HT1080 (cell line): ENCODE results near the gene TBX6. TPM values are rescaled to one million over a fixed set of nuclear protein-coding genes. Genes with fewer than 3 reads are reported as not detected.

Source experiments
- DNase-seq: peaks from one replicate; pipeline ENCODE4 v3.0.0-alpha.2; 2015; ENCODE audit warnings: low read depth
- total RNA-seq: library from RNA; depleted of rRNA; stranded (reverse); fragments of >200 nt; shearing (Covaris generic); gene quantifications from 2 replicates; pipeline ENCODE4 v1.2.3, GENCODE V29; 2014

Gene TBX6
- total RNA-seq, 1 experiment from 2014 or later, result 0.59 TPM

DNA sequence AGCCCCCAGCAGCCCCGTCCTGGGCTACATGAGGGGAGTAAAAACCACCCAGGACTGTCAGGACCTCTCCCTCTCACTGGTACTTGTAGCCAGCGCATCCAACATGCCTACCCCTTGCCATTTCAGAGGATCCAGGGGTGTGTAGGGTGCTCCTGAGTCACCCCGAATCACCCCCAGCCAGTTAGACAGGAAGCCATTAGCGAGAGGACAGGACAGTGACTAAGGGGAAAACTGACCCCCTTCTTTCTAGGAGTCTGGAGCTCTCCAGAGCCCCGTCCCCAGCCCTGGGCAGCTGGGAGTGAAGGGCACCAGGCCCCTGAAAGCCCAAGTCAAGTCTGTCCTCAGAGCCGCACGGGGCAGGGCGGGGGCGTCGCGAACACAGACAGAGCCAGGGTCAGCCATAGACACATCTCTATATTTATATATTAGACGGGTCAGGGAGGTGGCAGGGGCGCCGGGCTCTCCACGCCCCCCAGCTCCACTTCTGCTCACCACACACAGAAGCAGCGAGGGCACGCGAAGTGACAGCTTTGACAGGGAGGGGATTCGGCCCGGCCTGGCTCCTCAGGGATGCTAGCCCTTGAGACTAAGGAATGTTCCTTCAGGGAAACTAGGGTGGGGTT is 22.1 kb upstream of the TBX6 start:
- peak; percentile 27 for DNase-seq

DNA sequence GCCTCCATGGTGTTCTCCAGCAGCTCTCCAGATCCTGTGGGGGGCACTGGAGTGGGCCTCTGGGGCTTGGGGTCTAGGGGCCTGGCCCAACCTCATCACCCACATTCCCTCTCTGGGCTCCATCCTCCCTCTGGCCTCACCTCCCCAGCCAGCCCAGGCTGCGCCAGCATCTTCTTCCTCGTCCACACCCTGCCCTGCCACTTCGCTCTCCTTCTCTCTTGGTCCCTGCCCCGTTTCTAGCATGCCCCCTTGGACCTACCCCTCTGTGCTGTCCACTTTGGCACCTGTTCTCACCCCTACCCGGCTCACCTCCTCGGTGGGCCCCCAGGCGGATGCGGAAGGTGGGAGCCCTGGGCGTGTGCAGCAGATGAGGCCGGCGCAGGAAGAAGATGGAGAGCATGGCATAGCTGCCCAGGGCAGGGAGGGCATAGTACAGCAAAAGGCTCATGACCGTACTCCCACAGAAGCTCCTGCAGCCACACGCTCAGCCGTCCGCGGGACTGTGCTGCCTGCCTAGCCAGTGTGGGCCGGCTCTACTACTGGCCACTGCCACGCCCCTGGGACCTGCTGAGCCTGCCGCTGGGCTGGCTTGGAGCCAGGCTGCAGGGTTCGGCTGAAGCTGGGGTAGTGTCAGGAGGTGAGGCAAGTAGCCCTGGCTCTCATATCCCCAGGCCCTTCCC is 21.4 kb upstream of the TBX6 start, which contains the start of gene GDPD3:
Gene GDPD3 (minus strand): TSS at position 507 of the 680 bp plus-strand sequence. CDS start 59 bp downstream, at position 448.
- DNase-seq, result peak; percentile 45

DNA sequence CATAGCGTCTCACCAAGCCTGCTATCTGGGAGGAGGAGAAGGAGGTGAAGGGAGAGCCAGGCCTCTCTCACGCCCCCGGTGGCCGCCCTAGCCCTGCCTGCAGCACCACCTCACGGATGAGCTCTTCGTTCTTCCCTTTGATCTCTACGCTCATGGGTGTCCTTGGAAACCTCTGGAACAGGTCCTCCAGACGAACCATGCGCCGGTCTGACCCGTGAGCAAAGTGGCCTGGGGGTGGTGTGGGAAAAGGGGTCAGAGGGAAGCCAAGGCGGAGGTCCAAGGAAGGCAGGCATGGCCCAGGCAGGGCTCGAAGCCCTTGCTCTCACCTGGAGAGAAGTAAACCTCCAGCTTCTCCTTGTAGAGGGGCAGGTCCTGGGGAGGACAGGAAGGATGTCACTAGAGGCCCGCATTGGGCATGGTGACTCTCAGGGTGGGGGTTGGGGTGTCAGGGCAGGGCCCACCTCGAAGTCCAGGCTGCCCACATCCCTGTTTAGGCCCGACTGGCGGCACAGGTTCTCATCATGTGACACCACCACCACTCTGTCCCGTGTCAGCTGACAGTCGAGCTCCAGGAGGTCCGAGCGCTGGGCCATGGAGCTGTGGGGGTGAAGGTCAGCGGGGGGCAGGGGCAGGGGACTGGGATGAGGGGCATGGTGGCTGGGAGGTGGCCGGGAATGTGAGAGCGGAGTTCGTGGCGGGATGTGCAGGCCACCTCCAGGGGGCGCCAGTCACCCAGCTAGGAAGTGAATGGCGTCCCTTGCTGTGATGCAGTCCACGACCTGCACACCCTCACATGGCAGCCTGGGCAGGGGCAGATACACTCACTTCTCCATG is 20.7 kb upstream of the TBX6 start:
- DNase-seq, result peak; percentile 55

DNA sequence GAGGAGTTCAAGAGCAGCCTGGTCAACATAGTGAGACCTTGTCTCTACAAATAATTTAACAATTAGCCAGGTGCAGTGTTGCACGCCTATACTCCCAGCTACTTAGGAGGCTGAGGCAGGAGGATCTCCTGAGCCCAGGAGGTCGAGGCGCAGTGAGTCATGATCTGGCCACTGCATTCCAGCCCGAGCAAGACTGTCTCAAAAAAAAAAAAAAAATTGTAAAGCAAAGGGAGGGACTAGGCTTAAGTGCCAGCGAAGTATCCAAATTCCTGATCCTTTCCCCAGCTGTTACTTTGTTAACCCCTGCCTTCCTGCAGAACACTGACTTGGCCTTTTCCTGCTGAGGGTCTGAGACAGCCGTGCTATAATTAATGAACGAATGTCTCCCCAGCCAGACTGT is 18.9 kb upstream of the TBX6 start:
- peak; percentile 36 for DNase-seq

DNA sequence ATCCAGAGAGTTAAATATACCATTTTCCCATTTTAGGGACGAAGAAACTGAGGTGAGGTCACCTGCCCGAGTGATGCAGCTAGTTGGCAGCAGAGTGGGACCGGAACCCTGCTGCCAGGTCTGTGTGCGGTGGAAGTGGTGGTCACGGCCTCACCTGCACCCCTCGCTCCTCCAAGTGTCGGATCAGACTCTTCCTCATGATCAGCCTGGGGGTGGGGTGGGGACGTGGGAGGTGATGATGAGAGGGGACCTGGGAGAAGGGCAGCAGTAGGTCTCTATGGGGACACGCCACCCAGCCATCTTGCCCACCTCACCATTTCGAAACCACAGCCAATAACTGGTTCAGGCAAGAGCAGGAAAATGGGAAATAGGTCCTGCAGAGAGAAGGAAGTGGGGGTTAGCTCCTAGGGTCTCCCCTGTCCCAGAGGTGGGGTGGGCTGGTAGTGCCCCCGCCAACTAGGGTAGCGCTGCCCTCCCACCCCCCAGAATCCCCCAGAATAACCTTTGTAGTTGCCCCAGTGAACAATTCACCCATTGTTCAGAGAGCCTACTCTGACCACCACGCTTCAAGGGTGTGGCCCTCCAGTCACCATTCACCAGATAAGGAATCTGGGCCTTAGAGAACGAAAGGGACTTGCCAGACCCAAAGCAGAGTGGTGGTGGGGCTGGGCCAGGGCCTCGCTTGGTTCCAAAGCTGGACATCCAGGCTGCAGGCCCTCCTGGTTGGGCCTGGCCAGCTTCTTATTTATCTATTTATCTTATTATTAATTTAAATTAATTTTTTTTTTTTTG is 16.5 kb upstream of the TBX6 start:
- no peak for DNase-seq

DNA sequence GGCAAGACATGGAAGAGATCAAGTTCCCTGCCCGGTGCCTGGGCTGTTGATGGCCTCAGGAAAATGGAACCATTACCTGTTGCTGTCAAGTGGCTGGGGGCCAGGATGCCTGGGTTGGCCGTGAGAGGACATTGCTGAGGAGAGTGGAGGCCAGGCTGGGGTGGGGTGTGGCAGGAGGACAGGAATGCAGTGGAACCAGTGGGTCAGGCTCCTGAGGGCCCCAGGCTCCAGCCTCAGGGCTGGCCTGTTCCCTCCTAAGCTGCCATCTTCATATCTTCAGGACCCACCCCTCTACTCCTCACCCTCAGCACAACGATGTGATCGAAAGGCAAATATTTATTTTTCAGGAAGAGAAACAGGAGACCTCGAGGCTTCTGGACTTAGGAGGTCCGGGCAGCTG is 12.8 kb upstream of the TBX6 start:
- no peak for DNase-seq

DNA sequence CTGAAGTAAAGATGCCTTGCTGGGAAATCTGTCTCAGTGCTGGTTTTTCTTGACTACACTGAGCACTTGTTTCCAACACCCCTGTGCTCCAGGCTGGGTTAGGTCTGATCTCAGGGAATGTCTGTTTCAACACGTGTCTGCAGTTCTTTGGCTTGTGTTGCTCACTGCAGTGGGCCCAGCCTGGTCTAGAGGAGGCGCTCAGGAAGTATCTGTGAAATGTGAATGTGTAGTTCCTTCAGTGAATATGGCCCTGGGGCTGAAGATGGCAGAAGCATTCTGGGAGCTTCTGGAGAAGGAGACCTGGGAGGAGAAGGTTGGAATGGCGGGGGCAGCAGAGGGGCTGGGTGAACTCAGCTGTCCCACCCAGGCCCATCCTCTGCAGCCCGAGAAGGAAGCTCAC is 12.4 kb upstream of the TBX6 start:
- DNase-seq, result no peak

DNA sequence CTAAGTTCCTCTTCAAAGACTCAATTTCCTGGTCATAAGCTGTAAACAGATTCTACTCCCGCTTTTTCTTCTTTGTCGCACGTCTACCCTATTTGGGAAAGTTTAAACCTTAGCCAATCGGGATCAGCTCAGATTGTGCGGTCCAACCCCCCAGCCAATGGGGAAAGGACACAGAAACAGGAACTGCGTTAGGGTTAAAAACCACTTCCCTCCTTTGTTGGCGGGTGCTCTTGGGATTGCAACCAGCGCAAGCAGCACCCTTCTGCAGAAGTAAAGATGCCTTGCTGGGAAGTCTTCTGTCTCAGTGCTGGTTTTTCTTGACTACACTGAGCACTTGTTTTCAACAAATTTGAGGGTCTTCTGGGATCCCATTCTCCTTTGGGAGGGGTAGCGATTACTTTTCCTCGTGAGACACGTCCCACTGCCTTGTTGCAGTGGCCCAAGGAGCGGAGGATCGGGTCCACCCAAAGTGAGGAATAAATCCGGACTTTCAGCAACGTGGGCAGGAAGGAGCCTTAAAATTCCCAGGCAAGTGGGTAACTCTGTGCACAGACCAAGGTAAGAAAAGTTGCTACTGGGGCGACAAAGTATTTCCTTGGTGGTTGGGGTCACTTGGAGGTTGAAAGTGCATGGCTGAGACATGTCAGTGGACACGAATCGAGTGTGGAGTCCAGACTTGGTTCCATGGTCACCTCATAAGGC is 5.3 kb upstream of the TBX6 start:
- DNase-seq, result no peak

DNA sequence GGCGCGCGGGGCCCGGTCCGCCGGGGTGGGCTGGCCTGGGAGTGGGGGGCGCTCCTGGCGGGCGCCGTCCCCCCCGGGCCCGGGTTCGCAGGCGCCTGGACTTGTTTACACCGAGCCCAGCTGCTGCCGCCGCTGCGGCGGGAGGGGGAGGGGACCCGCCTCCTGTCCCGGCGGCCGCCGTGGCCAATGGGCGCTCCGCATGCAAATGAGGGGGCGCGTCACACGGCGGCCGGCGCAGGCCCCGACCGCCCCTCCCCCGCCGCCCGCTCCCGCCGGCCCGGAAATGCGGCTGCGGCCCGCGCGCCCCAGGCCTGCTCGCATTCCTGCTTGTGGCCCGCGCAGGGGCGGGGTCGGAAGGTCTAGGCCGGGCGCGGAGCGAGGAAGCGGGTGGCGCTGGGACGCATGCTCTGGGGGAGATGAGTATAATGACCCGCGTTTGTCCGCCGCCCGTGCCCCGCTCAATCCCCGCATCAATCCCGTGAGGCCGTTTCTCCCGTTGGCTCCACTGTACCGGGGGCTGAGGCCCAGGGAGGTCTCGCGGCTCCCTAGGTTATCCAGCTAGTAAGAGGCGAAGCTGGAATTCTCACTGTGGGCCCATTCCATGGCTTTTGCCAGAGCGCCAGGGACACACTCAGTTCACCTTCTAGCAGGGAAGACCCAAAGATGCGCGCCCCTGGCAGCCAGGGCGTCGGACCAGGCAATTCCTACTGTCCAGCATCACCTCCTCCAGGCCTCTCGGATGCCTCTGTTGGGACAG is 4.6 kb upstream of the TBX6 start, which contains the start of gene YPEL3:
Gene YPEL3 (minus strand): TSS at position 109 of the 757 bp plus-strand sequence. CDS start 731 bp downstream, outside the sequence.
- no peak for DNase-seq

DNA sequence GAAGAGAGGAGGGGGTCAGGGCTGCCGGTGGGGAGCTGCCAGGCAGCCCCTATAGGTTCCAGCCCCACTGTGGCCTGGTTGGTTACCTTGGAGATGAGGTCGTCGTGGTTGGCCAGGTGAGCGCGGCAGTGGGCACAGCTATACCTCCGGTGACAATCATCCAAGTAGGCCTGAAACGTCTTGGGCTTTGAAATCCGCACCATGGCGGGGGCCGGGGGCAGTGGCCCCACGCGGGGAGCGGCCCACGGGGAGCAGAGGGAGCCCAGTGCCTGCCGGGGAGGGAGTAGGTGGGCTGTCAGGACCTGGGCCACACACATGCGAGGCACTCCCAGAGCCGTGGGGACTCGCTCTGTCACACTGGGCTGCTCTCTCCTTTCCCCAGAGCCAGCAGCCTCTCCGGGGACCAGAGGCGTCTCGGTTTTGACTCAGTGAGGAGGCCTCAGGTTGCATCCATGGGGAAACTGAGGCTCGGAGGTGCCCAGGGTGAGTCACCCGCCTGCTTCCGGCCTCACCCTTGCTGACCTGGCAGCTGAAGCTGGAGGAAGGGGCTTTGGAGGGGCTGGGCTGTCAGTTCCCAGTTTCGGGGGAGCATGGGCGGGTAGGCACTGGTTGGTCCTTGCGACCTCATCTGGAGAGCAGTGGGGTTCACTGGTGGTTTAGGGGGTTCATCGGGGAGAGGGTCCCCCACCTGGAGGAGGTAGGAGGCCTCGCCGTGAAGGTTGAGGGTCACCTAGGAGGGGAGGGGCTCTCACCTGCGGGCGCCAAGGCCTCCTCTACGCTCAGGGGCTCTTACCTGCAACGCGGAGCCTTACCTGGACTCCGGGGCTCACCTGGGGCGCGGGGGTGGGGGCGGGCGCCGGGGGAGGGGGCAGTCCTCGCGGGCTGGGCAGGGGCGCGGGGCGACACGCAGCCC is 3.7 kb upstream of the TBX6 start:
- no peak for DNase-seq

DNA sequence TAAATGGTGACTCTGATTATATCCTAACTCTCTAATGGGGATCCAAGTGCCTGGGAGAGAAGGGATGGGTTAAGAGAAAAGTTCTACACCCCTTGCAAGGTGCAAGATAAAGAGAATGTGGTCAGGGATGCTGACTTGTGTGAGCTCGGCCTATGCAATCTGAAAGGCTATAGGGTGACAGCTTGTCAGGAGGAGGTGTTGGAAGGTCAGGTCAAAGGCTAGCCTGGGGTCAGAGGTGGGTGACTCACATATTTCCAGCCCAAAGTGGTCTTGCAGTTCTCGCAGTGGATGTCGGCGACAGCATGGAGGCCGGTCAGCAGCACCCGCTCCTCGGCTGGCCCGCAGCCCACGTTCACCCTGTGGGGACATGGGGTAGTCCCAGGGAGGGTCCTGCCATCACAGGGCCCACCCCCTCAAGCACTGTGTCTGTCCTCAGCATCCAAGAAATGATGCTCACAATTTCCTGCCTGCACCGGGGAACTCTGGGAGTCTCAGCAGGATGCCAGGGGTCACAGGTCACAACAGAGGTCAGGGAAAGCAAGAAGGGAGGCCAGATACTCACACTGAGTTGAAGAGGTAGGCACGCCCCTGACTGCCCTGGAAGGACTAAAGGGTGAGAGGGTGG is 2.9 kb upstream of the TBX6 start:
- no peak for DNase-seq

DNA sequence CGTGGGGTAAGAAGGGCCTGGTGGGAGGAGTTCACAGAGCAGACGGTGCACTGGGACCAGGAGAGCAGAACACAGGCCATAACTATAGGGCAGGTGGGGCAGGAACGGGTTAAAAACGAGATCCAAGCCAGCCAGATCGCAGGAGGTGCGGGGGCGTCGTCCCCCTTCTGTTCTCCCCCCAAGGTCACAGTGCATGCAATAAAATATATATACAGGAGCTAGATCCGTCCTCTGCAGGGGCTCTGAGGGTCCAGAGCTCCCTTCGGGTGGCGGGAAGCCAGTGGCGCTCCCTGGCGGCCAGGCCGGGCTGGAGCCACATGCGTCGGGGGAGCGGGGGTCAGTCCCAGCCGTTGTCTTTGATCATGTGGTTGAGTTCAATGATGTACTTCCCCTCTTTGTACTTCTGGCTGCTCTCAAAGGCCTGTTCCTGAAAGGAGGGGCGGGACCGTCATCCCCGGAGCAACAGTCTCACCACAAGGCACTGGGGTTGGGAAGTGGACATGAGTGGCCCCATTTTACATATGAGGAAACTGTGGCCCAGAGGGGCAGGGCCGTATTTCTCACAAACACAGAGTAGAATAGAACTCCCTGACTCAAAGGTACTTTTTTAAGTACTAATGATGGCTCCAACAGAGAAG is 768 bp upstream of the TBX6 start:
- peak; percentile 89 for DNase-seq

DNA sequence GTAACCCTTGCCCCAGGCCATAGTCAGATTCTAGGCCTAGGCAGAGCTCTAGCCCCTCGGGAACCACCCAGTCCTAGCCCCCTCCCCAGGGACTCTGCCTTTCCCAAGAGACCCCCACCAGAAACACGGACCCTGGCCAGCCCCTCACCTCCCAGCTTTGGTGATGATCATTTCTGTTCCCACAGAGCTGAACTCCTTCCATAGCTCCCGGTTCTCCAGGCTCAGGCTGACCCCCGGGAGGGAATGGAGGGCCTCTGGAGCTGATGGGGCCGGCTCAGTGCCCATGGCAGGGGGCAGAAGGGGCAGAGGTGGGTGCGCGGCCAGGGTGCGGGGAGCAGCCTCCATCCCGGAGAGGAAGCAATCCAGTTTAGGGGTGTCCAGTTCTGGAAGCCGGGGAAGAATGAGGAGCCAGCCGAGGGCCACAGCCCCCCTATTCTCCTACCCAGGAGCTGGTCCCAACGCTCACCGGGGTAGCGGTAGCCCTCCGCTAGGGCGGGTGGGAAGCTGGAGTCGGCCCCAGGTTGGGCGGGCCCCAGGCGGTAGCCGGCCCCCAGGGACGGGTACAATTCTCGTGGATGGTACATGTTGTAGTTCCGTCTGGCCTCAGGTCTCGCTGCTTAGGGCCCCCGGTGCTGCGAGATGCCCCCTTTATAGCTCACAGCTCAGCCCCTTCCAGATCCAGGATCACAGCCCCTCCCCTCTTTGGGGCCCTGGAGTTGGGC is 953 bp downstream of the TBX6 start:
- DNase-seq, result no peak

DNA sequence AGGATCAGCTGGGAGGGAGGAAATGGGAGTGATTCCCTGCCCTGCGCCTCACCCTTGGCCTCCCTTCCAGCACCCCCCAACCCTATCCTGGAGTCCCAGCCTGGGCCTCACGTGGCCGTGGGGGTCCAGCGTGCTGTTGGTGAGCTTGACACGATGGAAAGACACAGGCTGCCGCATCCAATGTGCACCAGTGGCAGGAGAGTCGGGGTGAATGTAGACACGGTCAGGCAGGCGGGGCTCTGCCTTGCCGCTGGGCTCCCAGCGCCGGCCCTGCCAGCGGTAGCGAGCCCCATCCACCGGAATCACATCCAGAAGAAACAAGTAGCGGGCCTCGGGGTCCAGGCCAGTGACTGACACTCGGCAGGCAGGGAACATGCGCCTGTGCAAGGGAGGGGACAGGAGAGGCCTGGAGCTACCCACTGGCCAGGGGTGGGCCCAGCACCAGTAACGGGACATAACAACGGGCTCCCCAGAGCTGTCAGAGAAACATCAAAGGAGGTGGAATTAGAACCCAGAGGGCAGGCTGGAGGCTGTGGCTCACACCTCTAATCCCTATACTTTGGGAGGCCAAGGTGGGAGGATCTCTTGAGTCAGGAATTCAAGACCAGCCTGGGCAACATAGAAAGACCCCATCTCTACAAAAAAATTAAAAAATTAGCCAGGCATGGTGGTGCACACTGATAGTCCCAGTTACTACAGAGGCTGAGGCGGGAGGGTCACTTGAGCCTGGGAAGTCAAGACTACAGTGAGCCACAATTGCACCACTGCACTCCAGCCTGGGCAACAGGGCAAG is 2.7 kb downstream of the TBX6 start:
- no peak for DNase-seq

DNA sequence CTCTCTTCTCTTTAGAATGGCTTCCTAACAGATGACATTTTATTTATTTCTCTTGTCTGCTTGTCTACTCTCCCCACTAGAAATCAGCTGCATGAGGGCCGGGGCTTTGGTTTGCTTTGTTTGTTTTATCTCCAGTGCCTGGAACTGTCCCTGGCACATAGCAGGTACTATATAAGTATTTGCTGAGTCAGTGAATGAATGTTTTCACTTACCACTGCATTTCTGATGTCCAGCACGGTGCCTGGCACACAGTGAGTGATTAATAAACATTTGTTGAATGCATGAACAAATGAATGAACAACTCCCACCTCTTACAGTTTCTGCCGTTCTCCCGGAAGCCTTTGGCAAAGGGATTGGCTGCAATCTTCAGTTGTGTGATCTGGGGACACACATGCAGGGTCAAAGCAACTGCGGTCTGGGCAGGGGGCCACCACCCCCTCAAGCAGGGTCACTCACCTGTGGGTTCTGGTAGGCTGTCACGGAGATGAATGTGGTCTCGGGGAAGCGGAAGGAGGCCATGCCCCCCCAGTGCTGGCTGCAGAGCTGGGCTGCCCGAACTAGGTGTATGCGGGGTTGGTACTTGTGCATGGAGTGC is 3.4 kb downstream of the TBX6 start:
- DNase-seq, result no peak
